Hippocampal formation (tissue), 2 donors: ENCODE data around the gene ASXL3.

Experiments
- DNase-seq, 2 donors: peaks; one replicate each; lab custom pipeline; 2025; lab: John Stamatoyannopoulos, UW

The ASXL3 gene

GRCh38 chr18:33577685-33578517 lies at the start of gene ASXL3:
Gene ASXL3, plus strand, starts transcription at chr18:33578219. Its CDS starts 413 bp downstream, at chr18:33578632.
- peak; percentile 28 to 78 for DNase-seq

- DNase-seq, result no peak
These were observed 45.0 kb upstream of the ASXL3 start for GRCh38 chr18:33532978-33533377.

GRCh38 chr18:33536904-33537303 lies 41.1 kb upstream of the ASXL3 start:
- no peak for DNase-seq

- DNase-seq, result no peak
These were observed 39.5 kb upstream of the ASXL3 start for GRCh38 chr18:33538418-33539042.

GRCh38 chr18:33540392-33540791 lies 37.6 kb upstream of the ASXL3 start:
- no peak for DNase-seq

GRCh38 chr18:33541316-33541715 lies 36.7 kb upstream of the ASXL3 start:
- no peak for DNase-seq

- DNase-seq, result no peak
These were observed 21.2 kb upstream of the ASXL3 start for GRCh38 chr18:33556846-33557245.

GRCh38 chr18:33557706-33558105 lies 20.3 kb upstream of the ASXL3 start:
- no peak for DNase-seq

GRCh38 chr18:33558529-33558928 lies 19.5 kb upstream of the ASXL3 start:
- no peak for DNase-seq

- no peak for DNase-seq
These were observed 17.2 kb upstream of the ASXL3 start for GRCh38 chr18:33560686-33561370.

- no peak for DNase-seq
These were observed 15.3 kb upstream of the ASXL3 start for GRCh38 chr18:33562741-33563140.

- no peak for DNase-seq
These were observed 10.3 kb upstream of the ASXL3 start for GRCh38 chr18:33567705-33568104.

- DNase-seq, result no peak
These were observed 5.8 kb upstream of the ASXL3 start for GRCh38 chr18:33571998-33572787.

GRCh38 chr18:33573193-33573592 lies 4.8 kb upstream of the ASXL3 start:
- DNase-seq, result no peak

- DNase-seq, result no peak
These were observed 2.6 kb upstream of the ASXL3 start for GRCh38 chr18:33575451-33575850.

- DNase-seq, result no peak
These were observed 896 bp upstream of the ASXL3 start for GRCh38 chr18:33576999-33577646.

GRCh38 chr18:33578518-33579348 lies 714 bp downstream of the ASXL3 start:
- DNase-seq, result peak in 1 of 2 donors; percentile 63

- peak in 1 of 2 donors; percentile 51 for DNase-seq
These were observed 1.6 kb downstream of the ASXL3 start for GRCh38 chr18:33579349-33580215.

- DNase-seq, result no peak
These were observed 2.5 kb downstream of the ASXL3 start for GRCh38 chr18:33580546-33580945.

- peak in 1 of 2 donors; percentile 59 for DNase-seq
These were observed 3.8 kb downstream of the ASXL3 start for GRCh38 chr18:33581856-33582255.
